HepG2 (cell line): Measurements from ENCODE around the gene LRRC8D. TPM values are rescaled to one million over a fixed set of nuclear protein-coding genes. Genes with fewer than 3 reads are reported as not detected.
A peak's percentile ranks its signal among the peaks of the same experiment; 100 is the strongest.

Source experiments
- HDAC2 ChIP-seq: sonication (generic); formaldehyde crosslinking; IDR thresholded peaks from 2 replicates; pipeline ENCODE4 v1.4.0; 2020; ENCODE audit warnings: missing genetic modification reagents
- SMARCE1 ChIP-seq: fragments of 450-650 bp; IDR thresholded peaks from 2 replicates; pipeline ENCODE4 v1.6.1; 2017; ENCODE audit warnings: borderline replicate concordance
- STAT5B ChIP-seq: sonication (generic); formaldehyde crosslinking; IDR thresholded peaks from 2 replicates; pipeline ENCODE4 v1.4.0; 2020; ENCODE audit warnings: missing genetic modification reagents
- TEAD3 ChIP-seq: optimal IDR thresholded peaks from 2 replicates; pipeline ENCODE3; 2016; ENCODE audit warnings: borderline replicate concordance
- ZBTB42 ChIP-seq: sonication (generic); formaldehyde crosslinking; IDR thresholded peaks from 2 replicates; pipeline ENCODE4 v1.5.0; 2020; ENCODE audit warnings: mild to moderate bottlenecking, missing genetic modification reagents
- ZNF335 ChIP-seq: sonication (generic); formaldehyde crosslinking; IDR thresholded peaks from 2 replicates; pipeline ENCODE4 v1.4.0; 2020; ENCODE audit warnings: missing genetic modification reagents
- ZNF34 ChIP-seq: sonication (generic); formaldehyde crosslinking; IDR thresholded peaks from 2 replicates; pipeline ENCODE4 v1.4.0; 2020; ENCODE audit warnings: mild to moderate bottlenecking, missing genetic modification reagents, borderline replicate concordance
- ZNF451 ChIP-seq: sonication (generic); formaldehyde crosslinking; IDR thresholded peaks from 2 replicates; pipeline ENCODE4 v1.5.0; 2020; ENCODE audit warnings: mild to moderate bottlenecking, missing genetic modification reagents
- ZNF460 ChIP-seq: sonication (generic); formaldehyde crosslinking; IDR thresholded peaks from 2 replicates; pipeline ENCODE4 v1.5.1; 2020; ENCODE audit warnings: missing genetic modification reagents, mild to moderate bottlenecking, borderline replicate concordance
- ZNF678 ChIP-seq: sonication (generic); formaldehyde crosslinking; IDR thresholded peaks from 2 replicates; pipeline ENCODE4 v1.4.0; 2020; ENCODE audit warnings: mild to moderate bottlenecking, missing genetic modification reagents
- polyA plus RNA-seq, 8 experiments: library from polyadenylated mRNA; depleted of rRNA in 3 of 8; stranded (reverse) in 7 of 8; unstranded in 1 of 8; fragments of >200 nt; fragmentation: Illumina TruSeq in 4 of 8; extraction: Trizol in 4 of 8; gene quantifications; 2 replicates each; pipeline versions ENCODE4 v1.2.1 to v1.2.3, GENCODE V29; 2011 to 2016; ENCODE audit warnings: low read depth in 4 of 8, missing spikeins in 1 of 8, mixed read lengths in 1 of 8; ENCODE audit not compliant: insufficient read depth in 1 of 8
- total RNA-seq, 5 experiments: library from RNA; depleted of rRNA; stranded (reverse); fragments of >200 nt; fragmentation: Illumina TruSeq; extraction: Trizol; gene quantifications; 2 replicates each; pipeline ENCODE4 v1.2.3, GENCODE V29; 2016; ENCODE audit warnings: low read depth in 1 of 5
- TF ChIP-seq, protein P1 (sequence below): sonication (generic); formaldehyde crosslinking; IDR thresholded peaks from 2 replicates; pipeline ENCODE4 v1.5.1; 2020; ENCODE audit warnings: mild to moderate bottlenecking, missing genetic modification reagents, borderline replicate concordance
- TF ChIP-seq, protein P2 (sequence below): sonication (generic); formaldehyde crosslinking; IDR thresholded peaks from 2 replicates; pipeline ENCODE4 v1.8.0; 2022; ENCODE audit warnings: missing genetic modification reagents, mild to moderate bottlenecking, moderate library complexity, borderline replicate concordance
- TF ChIP-seq, protein P3 (sequence below): sonication (generic); formaldehyde crosslinking; IDR thresholded peaks from 2 replicates; pipeline ENCODE4 v1.5.0; 2020; ENCODE audit warnings: missing genetic modification reagents, mild to moderate bottlenecking, borderline replicate concordance
- TF ChIP-seq, protein P4 (sequence below): sonication (generic); formaldehyde crosslinking; IDR thresholded peaks from 2 replicates; pipeline ENCODE4 v1.5.0; 2020; ENCODE audit warnings: missing genetic modification reagents, mild to moderate bottlenecking, borderline replicate concordance
- TF ChIP-seq, protein P5 (sequence below): sonication (generic); formaldehyde crosslinking; IDR thresholded peaks from 2 replicates; pipeline ENCODE4 v1.4.0; 2020; ENCODE audit warnings: missing genetic modification reagents, low read depth, mild to moderate bottlenecking, borderline replicate concordance
- TF ChIP-seq, protein P6 (sequence below): IDR thresholded peaks from 2 replicates; pipeline ENCODE4 v1.6.1; 2016; ENCODE audit warnings: low read depth, borderline replicate concordance

LRRC8D gene
- total and polyA plus RNA-seq, 2 of the 13 experiments (the other 11 are each of a cell fraction or from before 2014, with no cell fraction given) = 29.9 to 45.5 TPM

DNA sequence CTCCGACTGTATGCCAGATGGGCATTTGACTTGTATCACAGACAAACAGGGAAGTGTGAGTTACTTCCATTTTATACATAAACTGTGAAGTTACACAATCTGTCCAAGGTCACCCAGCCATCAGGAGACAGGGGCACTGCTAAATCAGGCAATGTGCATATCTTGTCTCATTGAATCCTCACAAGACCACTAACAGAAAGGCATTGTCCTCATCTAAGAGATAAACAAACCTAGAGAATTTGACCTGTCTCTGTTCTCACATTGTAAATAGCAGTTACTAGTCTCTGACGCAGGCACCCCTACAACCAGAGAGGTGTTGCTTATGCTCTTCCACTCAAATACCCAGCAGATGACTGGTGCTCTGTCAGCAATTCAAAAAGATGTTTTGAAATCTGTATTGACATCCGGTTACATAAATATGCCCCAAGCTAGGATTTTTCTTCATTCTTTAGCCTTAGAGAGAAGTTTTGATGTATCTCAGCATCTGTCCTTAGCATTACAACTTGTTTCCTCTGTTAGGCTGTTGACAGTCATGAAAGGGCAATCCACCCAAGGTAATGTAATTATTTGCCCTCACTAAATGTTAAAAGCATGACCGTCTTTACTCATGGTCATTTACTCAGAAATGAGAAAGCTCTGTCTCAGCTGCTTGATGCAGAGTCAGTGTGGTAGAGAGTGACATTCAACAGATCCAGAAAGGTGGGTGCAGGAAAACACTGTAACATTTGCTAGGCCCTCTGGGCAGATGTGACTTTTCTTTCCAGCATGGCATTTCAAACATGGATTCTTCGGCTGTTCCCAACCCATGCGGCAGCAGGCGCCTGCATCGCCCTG lies 122.2 kb downstream of the LRRC8D start (continued):
- TF ChIP-seq, protein P1, sequence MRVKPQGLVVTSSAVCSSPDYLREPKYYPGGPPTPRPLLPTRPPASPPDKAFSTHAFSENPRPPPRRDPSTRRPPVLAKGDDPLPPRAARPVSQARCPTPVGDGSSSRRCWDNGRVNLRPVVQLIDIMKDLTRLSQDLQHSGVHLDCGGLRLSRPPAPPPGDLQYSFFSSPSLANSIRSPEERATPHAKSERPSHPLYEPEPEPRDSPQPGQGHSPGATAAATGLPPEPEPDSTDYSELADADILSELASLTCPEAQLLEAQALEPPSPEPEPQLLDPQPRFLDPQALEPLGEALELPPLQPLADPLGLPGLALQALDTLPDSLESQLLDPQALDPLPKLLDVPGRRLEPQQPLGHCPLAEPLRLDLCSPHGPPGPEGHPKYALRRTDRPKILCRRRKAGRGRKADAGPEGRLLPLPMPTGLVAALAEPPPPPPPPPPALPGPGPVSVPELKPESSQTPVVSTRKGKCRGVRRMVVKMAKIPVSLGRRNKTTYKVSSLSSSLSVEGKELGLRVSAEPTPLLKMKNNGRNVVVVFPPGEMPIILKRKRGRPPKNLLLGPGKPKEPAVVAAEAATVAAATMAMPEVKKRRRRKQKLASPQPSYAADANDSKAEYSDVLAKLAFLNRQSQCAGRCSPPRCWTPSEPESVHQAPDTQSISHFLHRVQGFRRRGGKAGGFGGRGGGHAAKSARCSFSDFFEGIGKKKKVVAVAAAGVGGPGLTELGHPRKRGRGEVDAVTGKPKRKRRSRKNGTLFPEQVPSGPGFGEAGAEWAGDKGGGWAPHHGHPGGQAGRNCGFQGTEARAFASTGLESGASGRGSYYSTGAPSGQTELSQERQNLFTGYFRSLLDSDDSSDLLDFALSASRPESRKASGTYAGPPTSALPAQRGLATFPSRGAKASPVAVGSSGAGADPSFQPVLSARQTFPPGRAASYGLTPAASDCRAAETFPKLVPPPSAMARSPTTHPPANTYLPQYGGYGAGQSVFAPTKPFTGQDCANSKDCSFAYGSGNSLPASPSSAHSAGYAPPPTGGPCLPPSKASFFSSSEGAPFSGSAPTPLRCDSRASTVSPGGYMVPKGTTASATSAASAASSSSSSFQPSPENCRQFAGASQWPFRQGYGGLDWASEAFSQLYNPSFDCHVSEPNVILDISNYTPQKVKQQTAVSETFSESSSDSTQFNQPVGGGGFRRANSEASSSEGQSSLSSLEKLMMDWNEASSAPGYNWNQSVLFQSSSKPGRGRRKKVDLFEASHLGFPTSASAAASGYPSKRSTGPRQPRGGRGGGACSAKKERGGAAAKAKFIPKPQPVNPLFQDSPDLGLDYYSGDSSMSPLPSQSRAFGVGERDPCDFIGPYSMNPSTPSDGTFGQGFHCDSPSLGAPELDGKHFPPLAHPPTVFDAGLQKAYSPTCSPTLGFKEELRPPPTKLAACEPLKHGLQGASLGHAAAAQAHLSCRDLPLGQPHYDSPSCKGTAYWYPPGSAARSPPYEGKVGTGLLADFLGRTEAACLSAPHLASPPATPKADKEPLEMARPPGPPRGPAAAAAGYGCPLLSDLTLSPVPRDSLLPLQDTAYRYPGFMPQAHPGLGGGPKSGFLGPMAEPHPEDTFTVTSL (CRISPR knock-in tag) = peak; percentile 83
- TF ChIP-seq ZNF34 (0 out of 2 replicates have a peak, but pooled peaks have one; percentile 61), TEAD3 (peak; percentile 64), SMARCE1 (no peak), ZNF451 (CRISPR knock-in tag) (no peak), ZNF335 (peak; percentile 50; the same call in 1 of the 2 replicates), HDAC2 (peak; percentile 76), ZNF678 (no peak), ZBTB42 (CRISPR knock-in tag) (no peak), STAT5B (no peak), ZNF460 (CRISPR knock-in tag) (no peak)
- TF ChIP-seq, protein P2, sequence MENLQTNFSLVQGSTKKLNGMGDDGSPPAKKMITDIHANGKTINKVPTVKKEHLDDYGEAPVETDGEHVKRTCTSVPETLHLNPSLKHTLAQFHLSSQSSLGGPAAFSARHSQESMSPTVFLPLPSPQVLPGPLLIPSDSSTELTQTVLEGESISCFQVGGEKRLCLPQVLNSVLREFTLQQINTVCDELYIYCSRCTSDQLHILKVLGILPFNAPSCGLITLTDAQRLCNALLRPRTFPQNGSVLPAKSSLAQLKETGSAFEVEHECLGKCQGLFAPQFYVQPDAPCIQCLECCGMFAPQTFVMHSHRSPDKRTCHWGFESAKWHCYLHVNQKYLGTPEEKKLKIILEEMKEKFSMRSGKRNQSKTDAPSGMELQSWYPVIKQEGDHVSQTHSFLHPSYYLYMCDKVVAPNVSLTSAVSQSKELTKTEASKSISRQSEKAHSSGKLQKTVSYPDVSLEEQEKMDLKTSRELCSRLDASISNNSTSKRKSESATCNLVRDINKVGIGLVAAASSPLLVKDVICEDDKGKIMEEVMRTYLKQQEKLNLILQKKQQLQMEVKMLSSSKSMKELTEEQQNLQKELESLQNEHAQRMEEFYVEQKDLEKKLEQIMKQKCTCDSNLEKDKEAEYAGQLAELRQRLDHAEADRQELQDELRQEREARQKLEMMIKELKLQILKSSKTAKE (CRISPR knock-in tag) = peak; percentile 77
- TF ChIP-seq, protein P3, sequence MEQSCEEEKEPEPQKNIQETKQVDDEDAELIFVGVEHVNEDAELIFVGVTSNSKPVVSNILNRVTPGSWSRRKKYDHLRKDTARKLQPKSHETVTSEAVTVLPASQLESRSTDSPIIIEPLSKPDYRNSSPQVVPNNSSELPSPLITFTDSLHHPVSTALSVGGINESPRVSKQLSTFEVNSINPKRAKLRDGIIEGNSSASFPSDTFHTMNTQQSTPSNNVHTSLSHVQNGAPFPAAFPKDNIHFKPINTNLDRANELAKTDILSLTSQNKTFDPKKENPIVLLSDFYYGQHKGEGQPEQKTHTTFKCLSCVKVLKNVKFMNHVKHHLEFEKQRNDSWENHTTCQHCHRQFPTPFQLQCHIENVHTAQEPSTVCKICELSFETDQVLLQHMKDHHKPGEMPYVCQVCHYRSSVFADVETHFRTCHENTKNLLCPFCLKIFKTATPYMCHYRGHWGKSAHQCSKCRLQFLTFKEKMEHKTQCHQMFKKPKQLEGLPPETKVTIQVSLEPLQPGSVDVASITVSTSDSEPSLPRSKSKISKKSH = no peak
- TF ChIP-seq, protein P4, sequence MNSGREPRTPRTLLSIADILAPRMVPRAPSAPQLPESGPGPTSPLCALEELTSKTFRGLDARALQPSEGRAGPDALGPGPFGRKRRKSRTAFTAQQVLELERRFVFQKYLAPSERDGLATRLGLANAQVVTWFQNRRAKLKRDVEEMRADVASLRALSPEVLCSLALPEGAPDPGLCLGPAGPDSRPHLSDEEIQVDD (CRISPR knock-in tag) = no peak
- TF ChIP-seq, protein P5, sequence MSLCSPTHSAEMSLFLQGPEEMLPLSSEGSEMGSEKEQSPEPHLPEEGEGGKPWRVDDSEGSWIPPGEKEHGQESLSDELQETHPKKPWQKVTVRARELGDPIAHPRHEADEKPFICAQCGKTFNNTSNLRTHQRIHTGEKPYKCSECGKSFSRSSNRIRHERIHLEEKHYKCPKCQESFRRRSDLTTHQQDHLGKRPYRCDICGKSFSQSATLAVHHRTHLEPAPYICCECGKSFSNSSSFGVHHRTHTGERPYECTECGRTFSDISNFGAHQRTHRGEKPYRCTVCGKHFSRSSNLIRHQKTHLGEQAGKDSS (CRISPR knock-in tag) = peak; percentile 61; the same call in 1 of the 2 replicates
- TF ChIP-seq, protein P6, sequence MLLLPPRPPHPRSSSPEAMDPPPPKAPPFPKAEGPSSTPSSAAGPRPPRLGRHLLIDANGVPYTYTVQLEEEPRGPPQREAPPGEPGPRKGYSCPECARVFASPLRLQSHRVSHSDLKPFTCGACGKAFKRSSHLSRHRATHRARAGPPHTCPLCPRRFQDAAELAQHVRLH (CRISPR knock-in tag) = 0 out of 2 replicates have a peak, but pooled peaks have one; percentile 12
